Calu3 (cell line): ENCODE measurements around the gene PPARG. TPM values are rescaled to one million over a fixed set of nuclear protein-coding genes. Genes with fewer than 3 reads are reported as not detected.

Source experiments
- BruUV-seq: library from RNA; stranded (reverse); fragments of 400-500 nt; replicated peaks from 2 replicates; lab custom pipeline; 2021; lab: Mats Ljungman, UMichigan
- CTCF ChIA-PET: fragments of 300-600 bp; sonication (Branson Sonifier 250); formaldehyde crosslinking; loops from one replicate; lab custom pipeline; 2022; ENCODE audit warnings: antibody characterized with exemption; lab: Charles Lee
- DNase-seq: peaks from one replicate; pipeline ENCODE4 v3.0.0; 2022
- H3K27ac Mint-ChIP-seq: one replicate; pipeline ENCODE4 v1.8.0; 2022; ENCODE audit warnings: mixed read lengths; ENCODE audit not compliant: unreplicated experiment
- H3K27me3 Mint-ChIP-seq: one replicate; pipeline ENCODE4 v1.8.0; 2022; ENCODE audit warnings: mixed read lengths; ENCODE audit not compliant: unreplicated experiment
- H3K36me3 Mint-ChIP-seq: one replicate; pipeline ENCODE4 v1.8.0; 2022; ENCODE audit warnings: mild to moderate bottlenecking, moderate library complexity, mixed read lengths; ENCODE audit not compliant: insufficient read depth, unreplicated experiment
- H3K4me1 Mint-ChIP-seq: one replicate; pipeline ENCODE4 v1.8.0; 2022; ENCODE audit warnings: mild to moderate bottlenecking, low read depth, mixed read lengths; ENCODE audit not compliant: unreplicated experiment
- H3K4me3 Mint-ChIP-seq: one replicate; pipeline ENCODE4 v1.8.0; 2022; ENCODE audit warnings: mild to moderate bottlenecking, low read depth, moderate library complexity, mixed read lengths; ENCODE audit not compliant: unreplicated experiment
- H3K9me3 Mint-ChIP-seq: one replicate; pipeline ENCODE4 v1.8.0; 2022; ENCODE audit warnings: low read depth, mixed read lengths; ENCODE audit not compliant: unreplicated experiment
- intact Hi-C: fragments of 100-400 bp; cut with micrococcal nuclease; formaldehyde crosslinking; loops from one replicate; pipeline ENCODE4 v1.10.0; 2022; ENCODE audit not compliant: unreplicated experiment
- total RNA-seq: library from RNA; stranded (reverse); gene quantifications from 2 replicates; pipeline ENCODE4 v1.2.3, GENCODE V29; 2022
- TF ChIP-seq, protein P1 (sequence below): fragments of 200-600 bp; IDR thresholded peaks from one replicate; pipeline ENCODE4 v1.8.0; 2022; ENCODE audit warnings: antibody characterized with exemption; ENCODE audit not compliant: unreplicated experiment

The PPARG gene
- total RNA-seq, 1 experiment from 2014 or later: 85.8 TPM

DNA sequence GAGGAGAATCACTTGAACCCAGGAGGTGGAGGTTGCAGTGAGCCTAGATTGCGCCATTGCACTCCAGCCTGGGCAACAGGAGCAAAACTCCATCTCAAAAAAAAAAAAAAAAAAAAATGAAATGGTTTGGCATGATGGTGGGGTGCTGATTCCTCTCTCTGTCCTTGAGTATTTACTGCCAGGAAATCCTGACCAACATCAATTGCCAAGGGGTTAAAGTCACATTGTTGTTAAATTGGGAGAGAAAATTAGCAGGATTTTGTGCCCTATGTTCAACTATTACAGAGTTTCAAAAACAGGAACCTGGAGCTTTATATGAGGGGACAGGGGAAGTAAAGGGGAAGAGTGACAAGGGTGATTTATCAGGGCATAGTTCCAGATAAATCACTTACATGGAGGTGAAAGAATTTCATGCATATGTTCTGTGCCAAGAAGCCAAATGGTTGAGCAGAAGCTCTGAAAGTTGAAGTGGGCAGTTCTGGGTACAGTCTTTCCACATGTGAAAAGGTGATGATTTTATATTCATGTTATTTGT, 124.9 kb downstream of the PPARG start:
- CTCF ChIA-PET: interaction anchor here (0.6 kb wide), 1 partner anchor 91 kb away, joined by 3 read pairs; no protein-coding TSS in a partner anchor
- intact Hi-C loops: no loop called here
- no peak overlapping the region for H3K27ac Mint-ChIP-seq
- no peaks in the 10 kb centered on the region for H3K27me3 Mint-ChIP-seq
- no peak overlapping the region for H3K4me3 Mint-ChIP-seq
- H3K36me3 Mint-ChIP-seq: peaks cover 25% of the 10 kb centered on the region
- no peaks in the 10 kb centered on the region for H3K9me3 Mint-ChIP-seq
- H3K4me1 Mint-ChIP-seq: peaks cover 9% of the 10 kb centered on the region
- no peak for DNase-seq
- no TSS peak for BruUV-seq
- TF ChIP-seq, protein P1, sequence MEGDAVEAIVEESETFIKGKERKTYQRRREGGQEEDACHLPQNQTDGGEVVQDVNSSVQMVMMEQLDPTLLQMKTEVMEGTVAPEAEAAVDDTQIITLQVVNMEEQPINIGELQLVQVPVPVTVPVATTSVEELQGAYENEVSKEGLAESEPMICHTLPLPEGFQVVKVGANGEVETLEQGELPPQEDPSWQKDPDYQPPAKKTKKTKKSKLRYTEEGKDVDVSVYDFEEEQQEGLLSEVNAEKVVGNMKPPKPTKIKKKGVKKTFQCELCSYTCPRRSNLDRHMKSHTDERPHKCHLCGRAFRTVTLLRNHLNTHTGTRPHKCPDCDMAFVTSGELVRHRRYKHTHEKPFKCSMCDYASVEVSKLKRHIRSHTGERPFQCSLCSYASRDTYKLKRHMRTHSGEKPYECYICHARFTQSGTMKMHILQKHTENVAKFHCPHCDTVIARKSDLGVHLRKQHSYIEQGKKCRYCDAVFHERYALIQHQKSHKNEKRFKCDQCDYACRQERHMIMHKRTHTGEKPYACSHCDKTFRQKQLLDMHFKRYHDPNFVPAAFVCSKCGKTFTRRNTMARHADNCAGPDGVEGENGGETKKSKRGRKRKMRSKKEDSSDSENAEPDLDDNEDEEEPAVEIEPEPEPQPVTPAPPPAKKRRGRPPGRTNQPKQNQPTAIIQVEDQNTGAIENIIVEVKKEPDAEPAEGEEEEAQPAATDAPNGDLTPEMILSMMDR: no peak

GRCh38 chr3:12415014-12415680, 126.3 kb downstream of the PPARG start:
- DNase-seq: no peak
- Mint-ChIP-seq H3K4me1 (peaks cover under 1% of the 10 kb centered on the region), H3K4me3 (no peak overlapping the region), H3K36me3 (peaks cover 24% of the 10 kb centered on the region), H3K9me3 (no peaks in the 10 kb centered on the region), H3K27me3 (no peaks in the 10 kb centered on the region), H3K27ac (no peak overlapping the region)
- BruUV-seq: no TSS peak
- TF ChIP-seq, protein P1: no peak
- CTCF ChIA-PET: no interaction called here
- intact Hi-C loops: no loop called here

- CTCF ChIA-PET: no interaction called here
- DNase-seq: no peak
- Mint-ChIP-seq H3K27me3 (no peaks in the 10 kb centered on the region), H3K27ac (no peak overlapping the region), H3K4me1 (no peaks in the 10 kb centered on the region), H3K9me3 (no peaks in the 10 kb centered on the region), H3K36me3 (peaks cover 24% of the 10 kb centered on the region), H3K4me3 (no peak overlapping the region)
- intact Hi-C loops: no loop called here
- TF ChIP-seq, protein P1: no peak
- no TSS peak for BruUV-seq
These were observed 127.9 kb downstream of the PPARG start for GRCh38 chr3:12416731-12417130.

DNA sequence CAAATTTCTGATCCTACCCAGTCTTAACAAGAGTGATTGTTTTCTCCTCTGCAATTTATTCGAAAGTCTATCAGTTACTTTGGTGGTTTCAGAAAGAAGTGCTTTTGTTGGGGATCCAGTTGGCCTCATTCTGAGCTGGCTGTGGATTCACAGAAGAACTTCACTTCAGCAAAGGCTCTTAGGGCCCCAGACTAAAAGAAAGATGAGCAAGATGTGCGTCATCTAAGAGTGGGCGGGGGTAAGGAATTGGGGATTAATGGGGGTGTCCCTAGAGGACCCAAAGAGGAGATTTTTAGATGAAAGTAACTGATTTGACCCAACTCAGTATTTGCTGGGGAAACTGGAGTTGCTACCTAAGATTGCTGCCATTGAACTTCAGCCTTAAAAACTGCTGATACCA, 131.5 kb downstream of the PPARG start:
- Mint-ChIP-seq H3K36me3 (peaks cover 25% of the 10 kb centered on the region), H3K4me1 (peaks cover 9% of the 10 kb centered on the region), H3K9me3 (no peaks in the 10 kb centered on the region), H3K27me3 (no peaks in the 10 kb centered on the region), H3K27ac (no peak overlapping the region), H3K4me3 (no peak overlapping the region)
- TF ChIP-seq, protein P1: no peak
- intact Hi-C loops: no loop called here
- CTCF ChIA-PET: no interaction called here
- no TSS peak for BruUV-seq
- no peak for DNase-seq
